HG02884 (cell line): Measurements from ENCODE around the gene STX11.
"Not testable (repeated sequence)": the region's sequence is repeated elsewhere in the genome, so short reads cannot be mapped to it uniquely, and the experiment has no call there.

Source experiments
- ATAC-seq: cut with Tn5 transposase; IDR thresholded peaks from one replicate; pipeline ENCODE4 v1.9.1; 2021; ENCODE audit warnings: mild to moderate bottlenecking, moderate library complexity; ENCODE audit not compliant: unreplicated experiment

STX11 gene

GRCh38 chr6:144174006-144174405 lies 23.7 kb downstream of the STX11 start:
- no peak for ATAC-seq

- no peak for ATAC-seq
These were observed 25.7 kb downstream of the STX11 start for GRCh38 chr6:144176043-144176442.

- no peak for ATAC-seq
These were observed 27.4 kb downstream of the STX11 start for GRCh38 chr6:144177726-144178125.

- ATAC-seq = no peak
These were observed 28.0 kb downstream of the STX11 start for GRCh38 chr6:144178323-144178722.

GRCh38 chr6:144179237-144179636 lies 28.9 kb downstream of the STX11 start:
- ATAC-seq = no peak

GRCh38 chr6:144179828-144180227 lies 29.5 kb downstream of the STX11 start:
- ATAC-seq = no peak

GRCh38 chr6:144180354-144180753 lies 30.0 kb downstream of the STX11 start:
- not testable (repeated sequence) for ATAC-seq

GRCh38 chr6:144181639-144182038 lies 31.3 kb downstream of the STX11 start:
- no peak for ATAC-seq

GRCh38 chr6:144184186-144184585 lies 33.9 kb downstream of the STX11 start:
- not testable (repeated sequence) for ATAC-seq

GRCh38 chr6:144185133-144185836 lies 35.0 kb downstream of the STX11 start:
- no peak for ATAC-seq

GRCh38 chr6:144186817-144187625 lies 36.7 kb downstream of the STX11 start:
- no peak for ATAC-seq

GRCh38 chr6:144189351-144189750 lies 39.0 kb downstream of the STX11 start:
- no peak for ATAC-seq

- ATAC-seq = no peak
These were observed 39.8 kb downstream of the STX11 start for GRCh38 chr6:144190080-144190479.

GRCh38 chr6:144190593-144190992 lies 40.3 kb downstream of the STX11 start:
- ATAC-seq = no peak

GRCh38 chr6:144193181-144193580 lies 42.9 kb downstream of the STX11 start:
- no peak for ATAC-seq

- no peak for ATAC-seq
These were observed 44.0 kb downstream of the STX11 start for GRCh38 chr6:144194293-144194810.

- no peak for ATAC-seq
These were observed 45.5 kb downstream of the STX11 start for GRCh38 chr6:144195671-144196270.

- ATAC-seq = no peak
These were observed 47.6 kb downstream of the STX11 start for GRCh38 chr6:144197919-144198318.

GRCh38 chr6:144202879-144203468 lies 52.7 kb downstream of the STX11 start:
- no peak for ATAC-seq

GRCh38 chr6:144211160-144211559 lies 60.8 kb downstream of the STX11 start:
- ATAC-seq = no peak

GRCh38 chr6:144213315-144213714 lies 63.0 kb downstream of the STX11 start:
- no peak for ATAC-seq
